ENCODE results near the gene NGEF. TPM values are rescaled to one million over a fixed set of nuclear protein-coding genes. Genes with fewer than 3 reads are reported as not detected.

NGEF gene
- total and polyA plus RNA-seq, 4 donors = 15.4 to 46.3 (median 29.2) TPM

DNA sequence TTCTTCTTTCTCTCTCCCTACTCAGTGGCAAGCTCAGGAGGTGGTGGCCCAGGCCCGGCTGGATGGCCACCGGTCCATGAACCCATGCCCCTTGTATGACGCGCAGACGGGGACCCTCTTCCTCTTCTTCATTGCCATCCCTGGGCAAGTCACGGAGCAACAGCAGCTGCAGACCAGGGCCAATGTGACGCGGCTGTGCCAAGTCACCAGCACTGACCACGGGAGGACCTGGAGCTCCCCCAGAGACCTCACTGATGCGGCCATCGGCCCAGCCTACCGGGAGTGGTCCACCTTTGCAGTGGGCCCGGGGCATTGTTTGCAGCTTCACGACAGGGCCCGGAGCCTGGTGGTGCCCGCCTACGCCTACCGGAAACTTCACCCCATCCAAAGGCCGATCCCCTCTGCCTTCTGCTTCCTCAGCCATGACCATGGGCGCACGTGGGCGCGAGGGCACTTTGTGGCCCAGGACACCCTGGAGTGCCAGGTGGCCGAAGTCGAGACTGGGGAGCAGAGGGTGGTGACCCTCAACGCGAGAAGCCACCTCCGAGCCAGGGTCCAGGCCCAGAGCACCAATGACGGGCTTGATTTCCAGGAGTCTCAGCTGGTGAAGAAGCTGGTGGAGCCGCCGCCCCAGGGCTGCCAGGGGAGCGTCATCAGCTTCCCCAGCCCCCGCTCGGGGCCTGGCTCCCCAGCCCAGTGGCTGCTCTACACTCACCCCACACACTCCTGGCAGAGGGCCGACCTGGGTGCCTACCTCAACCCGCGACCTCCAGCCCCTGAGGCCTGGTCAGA, 21.2 kb upstream of the NGEF start:
- no peak for DNase-seq (ENCODE audit: low read depth in 4 of 6, low spot score in 6 of 6)
- peaks cover 2% of the 10 kb centered on the region for H3K9me3 ChIP-seq (ENCODE audit: control insufficient read depth, insufficient read depth, low read length)
- no peaks in the 10 kb centered on the region for H3K27me3 ChIP-seq (ENCODE audit: control insufficient read depth, insufficient read depth, low read length)
- H3K27ac ChIP-seq (ENCODE audit: low read depth, low read length) = no peak overlapping the region
- H3K4me3 ChIP-seq (ENCODE audit: low read depth, low read length) = no peak overlapping the region
- H3K36me3 ChIP-seq (ENCODE audit: control insufficient read depth, insufficient read depth, low read length) = no peaks in the 10 kb centered on the region
- 97% methylated on average over 35 of the region's 37 CpGs for WGBS (ENCODE audit: insufficient coverage)
- peaks cover 15% of the 10 kb centered on the region for H3K4me1 ChIP-seq (ENCODE audit: control insufficient read depth, insufficient read depth, low read length)

DNA sequence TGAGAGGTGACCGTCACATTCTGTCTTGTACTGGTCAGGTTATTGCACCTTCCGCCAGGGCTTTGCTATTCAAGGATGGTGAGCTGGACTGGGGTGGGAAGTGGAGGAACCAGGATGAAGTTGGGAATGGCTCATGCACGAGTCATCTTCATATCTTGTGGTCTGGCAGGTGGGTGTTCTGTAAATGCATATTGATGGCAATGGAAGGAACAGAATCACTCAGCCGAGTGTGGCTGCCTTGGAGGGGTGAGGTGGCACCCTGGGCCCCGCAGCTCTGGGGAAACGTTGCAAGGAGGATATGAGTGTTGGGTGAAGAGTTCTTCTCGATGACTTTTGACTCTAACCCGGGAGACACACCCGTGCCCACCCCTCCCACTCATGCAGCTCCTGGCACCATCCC, 20.6 kb upstream of the NGEF start:
- Histone ChIP-seq H3K4me3 (ENCODE audit: low read depth, low read length) (no peak overlapping the region), H3K27ac (ENCODE audit: low read depth, low read length) (no peak overlapping the region), H3K27me3 (ENCODE audit: control insufficient read depth, insufficient read depth, low read length) (no peaks in the 10 kb centered on the region), H3K4me1 (ENCODE audit: control insufficient read depth, insufficient read depth, low read length) (peaks cover 15% of the 10 kb centered on the region), H3K36me3 (ENCODE audit: control insufficient read depth, insufficient read depth, low read length) (no peaks in the 10 kb centered on the region), H3K9me3 (ENCODE audit: control insufficient read depth, insufficient read depth, low read length) (peaks cover 2% of the 10 kb centered on the region)
- no peak for DNase-seq (ENCODE audit: low read depth in 4 of 6, low spot score in 6 of 6)
- WGBS (ENCODE audit: insufficient coverage) = 99% methylated on average over 6 of the region's 9 CpGs

DNA sequence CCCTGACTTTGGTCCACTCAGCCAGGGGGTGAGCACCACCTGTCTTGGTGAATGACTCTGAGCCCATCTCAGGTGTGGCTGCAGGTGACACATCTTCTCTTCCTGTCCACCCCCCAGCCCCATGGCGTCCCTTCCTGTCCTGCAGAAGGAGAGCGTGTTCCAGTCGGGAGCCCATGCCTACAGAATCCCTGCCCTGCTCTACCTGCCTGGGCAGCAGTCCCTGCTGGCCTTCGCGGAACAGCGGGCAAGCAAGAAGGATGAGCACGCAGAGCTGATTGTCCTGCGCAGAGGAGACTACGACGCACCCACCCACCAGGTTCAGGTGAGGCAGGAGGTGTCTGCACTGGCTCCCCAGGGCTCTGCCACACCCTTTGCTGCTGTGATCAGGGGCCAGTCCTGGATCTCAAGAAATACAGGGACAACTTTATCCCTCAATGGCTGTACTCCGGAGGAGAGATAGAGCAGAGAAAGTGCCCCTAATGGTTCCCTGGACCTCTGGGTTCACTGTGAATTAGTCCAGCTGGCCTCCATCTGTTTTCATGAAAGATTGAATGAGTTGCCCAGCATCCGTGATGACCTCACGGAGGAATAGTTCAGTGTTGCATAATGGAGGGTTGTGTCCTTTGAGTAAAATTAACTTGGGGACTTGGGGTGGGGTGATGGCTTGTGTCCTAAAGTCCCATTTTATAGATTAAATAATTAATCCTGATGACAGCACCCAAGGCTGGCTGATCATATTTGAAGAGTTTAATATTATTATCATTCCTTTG, 19.7 kb upstream of the NGEF start, which contains the start of gene NEU2:
Gene NEU2 (plus strand): TSS at position 122 of the 770 bp plus-strand sequence. CDS start 0 bp downstream, at position 122.
- 92% methylated on average over 12 of the region's 13 CpGs for WGBS (ENCODE audit: insufficient coverage)
- H3K4me3 ChIP-seq (ENCODE audit: low read depth, low read length) = no peak within 1 kb of the TSS
- no peak within 1 kb of the TSS for H3K27ac ChIP-seq (ENCODE audit: low read depth, low read length)
- peaks cover 2% of the 10 kb centered on the region for H3K9me3 ChIP-seq (ENCODE audit: control insufficient read depth, insufficient read depth, low read length)
- DNase-seq (ENCODE audit: low read depth in 4 of 6, low spot score in 6 of 6) = no peak
- no peaks in the 10 kb centered on the region for H3K36me3 ChIP-seq (ENCODE audit: control insufficient read depth, insufficient read depth, low read length)
- H3K27me3 ChIP-seq (ENCODE audit: control insufficient read depth, insufficient read depth, low read length) = no peaks in the 10 kb centered on the region
- H3K4me1 ChIP-seq (ENCODE audit: control insufficient read depth, insufficient read depth, low read length) = peaks cover 15% of the 10 kb centered on the region

DNA sequence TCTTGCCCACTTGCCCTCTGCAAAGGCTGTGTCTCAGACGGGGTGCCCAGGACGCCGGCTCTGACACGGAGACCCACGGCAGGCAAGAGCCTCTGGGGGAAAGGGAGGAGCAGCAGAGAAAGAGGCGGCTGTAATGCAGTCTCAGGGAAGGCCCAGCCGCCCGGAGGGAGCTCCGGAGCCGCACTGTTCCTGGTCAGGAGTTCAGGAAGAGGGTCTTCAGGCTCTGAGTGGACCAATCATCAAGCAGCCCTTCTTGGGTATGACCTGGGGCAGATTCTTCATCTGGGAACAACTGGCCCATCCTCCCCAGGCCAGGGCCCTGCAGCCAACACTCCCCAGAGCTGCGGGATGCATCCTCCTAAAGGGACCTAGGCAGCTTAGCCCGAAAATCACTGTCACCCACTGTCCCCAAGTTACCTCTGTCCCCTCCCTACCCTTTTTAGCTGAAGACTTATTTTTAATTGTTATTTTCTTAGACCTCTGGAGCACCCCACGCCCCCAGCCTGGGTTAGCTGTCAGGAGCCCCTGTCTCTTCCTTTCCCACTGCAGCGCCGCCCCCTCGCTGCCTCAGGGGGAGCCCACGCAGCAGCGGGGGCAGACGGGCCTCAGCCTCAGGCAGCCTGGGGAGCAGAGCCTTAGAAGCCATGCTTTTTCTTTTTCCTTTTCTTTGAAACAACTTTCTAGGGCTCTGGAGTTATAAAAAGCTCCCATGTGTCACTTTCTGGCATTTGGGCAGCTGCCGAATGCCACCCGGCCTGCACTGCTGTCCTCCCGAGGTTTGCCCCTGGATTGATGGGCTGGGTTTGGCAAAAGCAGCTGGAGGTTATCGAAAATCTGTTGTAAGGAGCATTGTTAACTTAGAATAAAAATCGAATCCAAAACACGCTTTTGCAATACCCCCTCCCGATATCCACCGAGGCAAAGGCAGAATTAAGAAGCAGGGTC, 18.8 kb upstream of the NGEF start:
- Histone ChIP-seq H3K9me3 (ENCODE audit: control insufficient read depth, insufficient read depth, low read length) (no peaks in the 10 kb centered on the region), H3K4me3 (ENCODE audit: low read depth, low read length) (no peak overlapping the region), H3K27me3 (ENCODE audit: control insufficient read depth, insufficient read depth, low read length) (no peaks in the 10 kb centered on the region), H3K4me1 (ENCODE audit: control insufficient read depth, insufficient read depth, low read length) (peaks cover 15% of the 10 kb centered on the region), H3K36me3 (ENCODE audit: control insufficient read depth, insufficient read depth, low read length) (no peaks in the 10 kb centered on the region), H3K27ac (ENCODE audit: low read depth, low read length) (no peak overlapping the region)
- 50% methylated on average over 17 of the region's 27 CpGs for WGBS (ENCODE audit: insufficient coverage)
- DNase-seq (ENCODE audit: low read depth in 4 of 6, low spot score in 6 of 6) = no peak

DNA sequence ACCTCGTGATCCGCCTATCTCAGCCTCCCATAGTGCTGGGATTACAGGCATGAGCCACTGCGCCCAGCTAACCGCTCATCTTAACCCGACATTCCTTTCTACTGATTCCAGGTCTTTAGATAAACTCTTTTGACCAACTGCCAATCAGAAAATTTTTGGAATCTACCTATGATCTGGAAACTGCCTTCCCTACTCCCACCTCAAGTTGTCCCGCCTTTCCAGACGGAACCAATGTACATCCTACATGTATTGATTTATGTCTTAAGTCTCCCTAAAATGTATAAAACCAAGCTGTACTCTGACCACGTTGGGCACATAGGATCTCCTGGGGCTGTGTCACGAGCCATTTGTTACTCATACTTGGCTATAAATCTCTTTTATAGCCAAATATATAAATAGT, 16.3 kb upstream of the NGEF start:
- WGBS (ENCODE audit: insufficient coverage) = 93% methylated on average over 5 of the region's 9 CpGs
- H3K27ac ChIP-seq (ENCODE audit: low read depth, low read length) = no peak overlapping the region

DNA sequence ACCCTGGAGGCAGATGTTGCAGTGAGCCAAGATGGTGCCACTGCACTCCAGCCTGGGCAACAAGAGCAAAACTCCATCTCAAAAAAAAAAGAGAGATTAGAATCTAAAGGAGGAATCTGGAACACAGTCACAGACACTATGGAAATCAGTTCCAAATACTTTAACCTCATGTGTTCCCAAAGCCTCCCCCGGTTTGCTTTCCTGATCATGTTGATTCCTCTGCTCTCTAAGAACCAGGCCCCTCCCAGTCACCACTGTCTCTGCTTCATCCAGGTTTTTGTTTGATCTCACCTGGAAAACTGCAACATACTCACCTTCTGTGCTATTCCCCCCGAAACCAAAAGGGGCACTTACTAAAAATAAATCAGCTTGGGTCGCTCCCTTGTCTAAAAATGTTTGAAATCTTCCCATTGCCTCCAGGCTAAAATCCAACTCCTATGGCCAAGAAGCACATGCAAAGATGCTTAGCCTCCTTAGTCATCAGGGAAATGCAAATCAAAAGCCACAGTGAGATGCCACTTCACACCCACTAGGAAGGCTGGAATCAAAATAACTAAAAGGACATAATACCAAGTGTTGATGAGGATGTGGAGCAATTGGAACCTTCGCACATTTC, 13.2 kb upstream of the NGEF start:
- Histone ChIP-seq H3K9me3 (ENCODE audit: control insufficient read depth, insufficient read depth, low read length) (no peaks in the 10 kb centered on the region), H3K4me1 (ENCODE audit: control insufficient read depth, insufficient read depth, low read length) (peaks cover under 1% of the 10 kb centered on the region), H3K36me3 (ENCODE audit: control insufficient read depth, insufficient read depth, low read length) (no peaks in the 10 kb centered on the region), H3K4me3 (ENCODE audit: low read depth, low read length) (no peak overlapping the region), H3K27me3 (ENCODE audit: control insufficient read depth, insufficient read depth, low read length) (no peaks in the 10 kb centered on the region), H3K27ac (ENCODE audit: low read depth, low read length) (no peak overlapping the region)
- WGBS (ENCODE audit: insufficient coverage) = 73% methylated on average over 3 of the region's 4 CpGs
- no peak for DNase-seq (ENCODE audit: low read depth in 4 of 6, low spot score in 6 of 6)

More for the DNA sequence above, 16.3 kb upstream of the NGEF start:
- Histone ChIP-seq H3K4me3 (ENCODE audit: low read depth, low read length) (no peak overlapping the region), H3K4me1 (ENCODE audit: control insufficient read depth, insufficient read depth, low read length) (peaks cover 15% of the 10 kb centered on the region), H3K36me3 (ENCODE audit: control insufficient read depth, insufficient read depth, low read length) (no peaks in the 10 kb centered on the region), H3K27me3 (ENCODE audit: control insufficient read depth, insufficient read depth, low read length) (no peaks in the 10 kb centered on the region), H3K9me3 (ENCODE audit: control insufficient read depth, insufficient read depth, low read length) (no peaks in the 10 kb centered on the region)
- no peak for DNase-seq (ENCODE audit: low read depth in 4 of 6, low spot score in 6 of 6)

DNA sequence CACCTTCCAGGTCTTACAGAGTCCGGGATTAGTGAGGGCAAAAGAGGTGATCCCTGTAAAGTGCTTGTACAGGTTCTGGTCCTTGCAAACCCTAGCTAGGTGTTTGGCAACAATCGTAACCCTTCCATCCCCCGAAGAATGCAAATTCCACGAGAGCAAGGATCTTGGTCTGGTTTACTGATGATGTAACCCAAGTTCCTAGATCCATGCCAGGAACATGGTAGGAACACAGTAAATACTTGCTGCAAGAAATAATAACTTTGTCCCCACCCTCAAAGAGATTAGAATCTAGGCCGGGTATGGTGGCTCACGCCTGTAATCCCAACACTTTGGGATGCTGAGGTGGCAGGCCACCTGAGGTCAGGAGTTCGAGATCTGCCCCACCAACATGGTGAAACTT, 12.7 kb upstream of the NGEF start:
- DNase-seq (ENCODE audit: low read depth in 4 of 6, low spot score in 6 of 6) = no peak
- H3K4me1 ChIP-seq (ENCODE audit: control insufficient read depth, insufficient read depth, low read length) = no peaks in the 10 kb centered on the region
- no peak overlapping the region for H3K4me3 ChIP-seq (ENCODE audit: low read depth, low read length)
- no peaks in the 10 kb centered on the region for H3K27me3 ChIP-seq (ENCODE audit: control insufficient read depth, insufficient read depth, low read length)
- no peaks in the 10 kb centered on the region for H3K9me3 ChIP-seq (ENCODE audit: control insufficient read depth, insufficient read depth, low read length)
- H3K36me3 ChIP-seq (ENCODE audit: control insufficient read depth, insufficient read depth, low read length) = no peaks in the 10 kb centered on the region
- 93% methylated on average over 3 of the region's 7 CpGs for WGBS (ENCODE audit: insufficient coverage)
- H3K27ac ChIP-seq (ENCODE audit: low read depth, low read length) = no peak overlapping the region

DNA sequence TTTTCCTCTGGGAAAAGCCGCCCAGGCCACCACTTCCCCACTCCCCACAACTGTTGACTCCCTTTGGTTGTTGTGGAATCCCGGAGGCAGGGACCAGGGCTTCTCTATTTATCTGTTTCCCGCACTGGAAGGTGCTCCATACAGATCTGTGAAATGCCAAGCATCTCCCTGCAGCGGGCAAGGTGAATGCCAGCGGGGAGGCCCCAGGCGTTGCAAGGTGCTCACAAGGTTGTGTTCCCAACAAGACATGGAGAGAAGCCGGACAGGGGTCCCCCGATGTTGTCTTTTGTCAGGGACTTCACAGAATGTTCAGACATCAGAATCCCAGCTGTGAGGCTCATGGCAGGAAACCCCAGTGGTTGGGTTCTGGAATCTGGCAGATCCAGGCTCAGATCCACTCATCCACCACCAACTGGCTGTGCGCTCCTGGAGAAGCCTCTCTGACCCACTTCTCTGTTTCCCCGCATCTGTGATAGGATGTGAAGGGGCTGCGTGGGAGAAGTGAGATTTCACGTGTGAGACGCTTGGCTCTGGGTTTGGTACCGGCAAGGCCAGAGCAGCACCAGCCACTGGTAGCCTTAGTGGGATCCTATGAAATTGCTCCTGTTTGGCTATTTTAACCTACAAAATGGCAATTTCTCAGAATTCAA, 10.8 kb upstream of the NGEF start:
- Histone ChIP-seq H3K27ac (ENCODE audit: low read depth, low read length) (no peak overlapping the region), H3K27me3 (ENCODE audit: control insufficient read depth, insufficient read depth, low read length) (no peaks in the 10 kb centered on the region), H3K4me3 (ENCODE audit: low read depth, low read length) (no peak overlapping the region), H3K9me3 (ENCODE audit: control insufficient read depth, insufficient read depth, low read length) (no peaks in the 10 kb centered on the region), H3K4me1 (ENCODE audit: control insufficient read depth, insufficient read depth, low read length) (no peaks in the 10 kb centered on the region), H3K36me3 (ENCODE audit: control insufficient read depth, insufficient read depth, low read length) (no peaks in the 10 kb centered on the region)
- WGBS (ENCODE audit: insufficient coverage) = 94% methylated on average over 12 of the region's 14 CpGs
- DNase-seq (ENCODE audit: low read depth in 4 of 6, low spot score in 6 of 6) = no peak

Data from spinal cord (tissue), 10 donors.